ENCODE measurements around the gene PRKCE.

PRKCE gene

DNA sequence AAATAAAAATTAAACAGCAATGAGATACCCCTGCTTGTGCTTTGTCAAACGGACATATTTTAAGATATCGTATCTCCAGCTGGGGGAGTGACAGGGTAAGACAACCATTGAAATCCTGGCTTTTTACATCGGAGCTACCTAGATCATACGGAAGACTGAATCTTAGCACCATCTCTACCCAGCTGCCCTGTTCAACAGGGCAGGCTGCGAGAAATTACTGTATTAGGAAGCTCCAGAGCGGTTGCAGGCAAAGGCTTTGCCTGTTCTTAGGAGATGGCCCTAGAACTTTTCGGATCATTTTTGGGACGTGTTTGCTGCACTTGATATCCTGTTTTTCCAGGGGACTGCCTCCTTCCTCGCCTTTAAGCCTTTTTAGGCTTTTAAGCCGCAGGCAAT is 2.0 kb upstream of the PRKCE start:
- peak overlapping the region; percentile 44 for H3K4me2 ChIP-seq (ENCODE audit: low read length)
- H3K27ac ChIP-seq (ENCODE audit: low read depth, low read length), result no peak overlapping the region
- no peak overlapping the region for H4K5ac ChIP-seq (ENCODE audit: low read length)
- H3K9ac ChIP-seq (ENCODE audit: low read length), result peak overlapping the region; percentile 31
- no peak overlapping the region for H2BK5ac ChIP-seq (ENCODE audit: low read length)
- H4K8ac ChIP-seq (ENCODE audit: low read depth, low read length), result no peak overlapping the region
- H3K4me3 ChIP-seq (ENCODE audit: low read length), result no peak overlapping the region
- no CpG with 5 or more reads among the region's 10 CpGs for WGBS (ENCODE audit: extremely low coverage, insufficient coverage, low lambda C conversion rate)
- H3K79me1 ChIP-seq (ENCODE audit: low read length), result no peaks in the 10 kb centered on the region
- H3K27me3 ChIP-seq (ENCODE audit: insufficient read depth, low read length, poor library complexity), result peaks cover 25% of the 10 kb centered on the region
- H3K4me1 ChIP-seq (ENCODE audit: control insufficient read depth, low read depth, low read length), result peaks cover 4% of the 10 kb centered on the region
- H2AK5ac ChIP-seq (ENCODE audit: low read length), result no peak overlapping the region
- no peak overlapping the region for H3K18ac ChIP-seq (ENCODE audit: low read length)
- no peak overlapping the region for H2BK15ac ChIP-seq (replicated peaks; ENCODE audit: low read depth)
- no peak overlapping the region for H3K56ac ChIP-seq (ENCODE audit: low read length)
- H2BK120ac ChIP-seq (ENCODE audit: low read depth, low read length), result no peak overlapping the region
- H3K23ac ChIP-seq (ENCODE audit: low read length), result no peak overlapping the region
- peak; percentile 17 for DNase-seq
- no peaks in the 10 kb centered on the region for H3K79me2 ChIP-seq (ENCODE audit: control insufficient read depth, insufficient read depth, low read length)
- H3K4ac ChIP-seq (ENCODE audit: low read depth, low read length), result no peak overlapping the region
- no peaks in the 10 kb centered on the region for H3K36me3 ChIP-seq (ENCODE audit: control insufficient read depth, insufficient read depth, low read length)

DNA sequence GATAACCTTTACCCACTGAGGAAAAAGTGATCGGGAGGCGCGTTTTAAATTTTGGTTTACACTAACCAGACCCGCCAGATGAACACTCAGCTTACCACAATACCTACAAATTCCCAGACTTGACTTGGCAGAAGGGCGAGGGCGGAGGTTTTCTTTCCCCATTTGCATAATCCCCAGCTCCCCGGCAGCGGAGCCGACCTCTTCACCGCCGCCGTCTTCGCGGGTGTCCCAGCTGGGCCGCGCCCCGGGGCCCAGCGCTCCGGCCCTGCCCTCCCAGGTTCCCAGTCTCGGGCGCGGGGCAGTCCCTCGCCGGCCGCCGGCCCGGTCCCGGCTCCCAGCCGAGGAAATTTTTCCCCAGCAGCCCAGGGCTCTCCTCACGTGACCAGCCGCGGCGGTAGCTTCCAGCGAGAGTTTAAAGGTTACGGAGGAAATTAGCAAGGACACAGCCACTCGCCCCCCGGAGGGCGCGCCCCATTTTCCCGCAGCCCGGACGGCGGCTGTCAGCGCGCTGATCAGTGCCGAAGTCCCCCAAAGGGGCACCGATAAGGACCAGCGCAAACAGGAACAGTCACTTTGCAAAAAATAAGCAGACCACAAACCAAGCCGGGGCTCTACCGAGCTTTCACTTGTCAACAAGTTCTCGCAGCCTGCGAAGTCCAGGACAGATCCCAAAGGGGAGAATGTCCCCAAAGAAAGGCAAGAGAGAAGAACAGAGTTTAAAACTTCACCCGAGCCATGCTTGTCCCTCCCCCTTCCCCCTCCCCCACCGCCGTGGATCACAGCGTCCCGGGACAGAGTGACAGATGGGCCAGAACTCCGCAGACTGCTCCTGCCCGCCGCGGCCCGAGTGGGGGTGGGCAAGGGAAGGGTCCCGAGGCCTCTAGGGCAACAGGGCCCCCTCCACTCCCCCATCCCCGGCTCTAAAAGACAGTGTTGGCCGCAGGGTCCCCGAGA is 1.3 kb upstream of the PRKCE start:
- WGBS (ENCODE audit: extremely low coverage, insufficient coverage, low lambda C conversion rate), result no CpG with 5 or more reads among the region's 66 CpGs
- H3K27me3 ChIP-seq (ENCODE audit: insufficient read depth, low read length, poor library complexity), result peaks cover 25% of the 10 kb centered on the region

DNA sequence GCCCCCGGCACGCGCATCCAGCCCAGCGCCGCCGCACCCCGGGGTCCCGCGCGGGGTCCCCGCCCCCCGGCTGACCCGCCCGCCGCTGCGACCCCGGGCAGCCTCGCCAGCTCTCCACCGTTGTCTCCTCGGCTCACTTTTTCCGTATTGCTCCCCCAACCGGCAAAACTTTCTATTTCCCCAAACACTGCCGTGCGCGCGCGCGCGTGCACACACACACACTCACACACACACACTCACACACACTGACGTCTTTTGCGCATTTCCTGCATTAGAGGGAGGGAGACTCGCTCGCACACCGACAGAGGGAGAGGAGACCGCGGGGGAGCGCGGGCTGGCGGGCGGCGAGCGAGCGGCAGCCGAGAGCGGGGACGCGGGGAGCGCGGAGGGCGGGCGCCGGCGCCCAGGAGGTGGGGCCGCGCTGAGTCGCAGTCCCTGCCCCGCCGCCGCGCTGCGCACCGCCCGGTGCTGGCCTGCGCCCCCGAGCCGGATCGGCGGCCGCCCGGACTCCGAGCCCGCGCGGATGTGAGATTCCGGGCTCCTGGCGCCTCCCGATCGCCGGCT is 542 bp upstream of the PRKCE start:
- no peak overlapping the region for H3K4ac ChIP-seq (ENCODE audit: low read depth, low read length)
- no peak overlapping the region for H4K8ac ChIP-seq (ENCODE audit: low read depth, low read length)
- no CpG with 5 or more reads among the region's 79 CpGs for WGBS (ENCODE audit: extremely low coverage, insufficient coverage, low lambda C conversion rate)
- no peak overlapping the region for H4K5ac ChIP-seq (ENCODE audit: low read length)
- peaks cover 4% of the 10 kb centered on the region for H3K4me1 ChIP-seq (ENCODE audit: control insufficient read depth, low read depth, low read length)
- H3K18ac ChIP-seq (ENCODE audit: low read length), result no peak overlapping the region
- no peaks in the 10 kb centered on the region for H3K36me3 ChIP-seq (ENCODE audit: control insufficient read depth, insufficient read depth, low read length)
- no peak overlapping the region for H2BK15ac ChIP-seq (replicated peaks; ENCODE audit: low read depth)
- H3K9ac ChIP-seq (ENCODE audit: low read length), result peak overlapping the region; percentile 83
- H3K56ac ChIP-seq (ENCODE audit: low read length), result peak overlapping the region; percentile 82
- no peak overlapping the region for H2AK5ac ChIP-seq (ENCODE audit: low read length)
- peaks cover 25% of the 10 kb centered on the region for H3K27me3 ChIP-seq (ENCODE audit: insufficient read depth, low read length, poor library complexity)
- no peak overlapping the region for H3K27ac ChIP-seq (ENCODE audit: low read depth, low read length)
- H3K79me2 ChIP-seq (ENCODE audit: control insufficient read depth, insufficient read depth, low read length), result no peaks in the 10 kb centered on the region
- no peak overlapping the region for H2BK5ac ChIP-seq (ENCODE audit: low read length)
- H3K23ac ChIP-seq (ENCODE audit: low read length), result no peak overlapping the region
- peak overlapping the region; percentile 44 for H3K4me2 ChIP-seq (ENCODE audit: low read length)
- no peak overlapping the region for H2BK120ac ChIP-seq (ENCODE audit: low read depth, low read length)
- no peaks in the 10 kb centered on the region for H3K79me1 ChIP-seq (ENCODE audit: low read length)
- DNase-seq, result peak; percentile 91
- H3K4me3 ChIP-seq (ENCODE audit: low read length), result peak overlapping the region; percentile 70

More for the DNA sequence above, 1.3 kb upstream of the PRKCE start:
- Histone ChIP-seq H3K79me2 (ENCODE audit: control insufficient read depth, insufficient read depth, low read length) (no peaks in the 10 kb centered on the region), H3K36me3 (ENCODE audit: control insufficient read depth, insufficient read depth, low read length) (no peaks in the 10 kb centered on the region), H3K4me3 (ENCODE audit: low read length) (peak overlapping the region; percentile 45), H2AK5ac (ENCODE audit: low read length) (no peak overlapping the region), H3K27ac (ENCODE audit: low read depth, low read length) (no peak overlapping the region), H3K18ac (ENCODE audit: low read length) (no peak overlapping the region), H3K79me1 (ENCODE audit: low read length) (no peaks in the 10 kb centered on the region), H4K8ac (ENCODE audit: low read depth, low read length) (no peak overlapping the region), H3K4me1 (ENCODE audit: control insufficient read depth, low read depth, low read length) (peaks cover 4% of the 10 kb centered on the region), H4K5ac (ENCODE audit: low read length) (no peak overlapping the region), H3K56ac (ENCODE audit: low read length) (peak overlapping the region; percentile 71), H3K4me2 (ENCODE audit: low read length) (peak overlapping the region; percentile 44), H3K4ac (ENCODE audit: low read depth, low read length) (no peak overlapping the region), H2BK15ac (replicated peaks; ENCODE audit: low read depth) (no peak overlapping the region), H3K9ac (ENCODE audit: low read length) (peak overlapping the region; percentile 56), H3K23ac (ENCODE audit: low read length) (no peak overlapping the region), H2BK120ac (ENCODE audit: low read depth, low read length) (no peak overlapping the region), H2BK5ac (ENCODE audit: low read length) (no peak overlapping the region)
- DNase-seq, result peak; percentile 58

DNA sequence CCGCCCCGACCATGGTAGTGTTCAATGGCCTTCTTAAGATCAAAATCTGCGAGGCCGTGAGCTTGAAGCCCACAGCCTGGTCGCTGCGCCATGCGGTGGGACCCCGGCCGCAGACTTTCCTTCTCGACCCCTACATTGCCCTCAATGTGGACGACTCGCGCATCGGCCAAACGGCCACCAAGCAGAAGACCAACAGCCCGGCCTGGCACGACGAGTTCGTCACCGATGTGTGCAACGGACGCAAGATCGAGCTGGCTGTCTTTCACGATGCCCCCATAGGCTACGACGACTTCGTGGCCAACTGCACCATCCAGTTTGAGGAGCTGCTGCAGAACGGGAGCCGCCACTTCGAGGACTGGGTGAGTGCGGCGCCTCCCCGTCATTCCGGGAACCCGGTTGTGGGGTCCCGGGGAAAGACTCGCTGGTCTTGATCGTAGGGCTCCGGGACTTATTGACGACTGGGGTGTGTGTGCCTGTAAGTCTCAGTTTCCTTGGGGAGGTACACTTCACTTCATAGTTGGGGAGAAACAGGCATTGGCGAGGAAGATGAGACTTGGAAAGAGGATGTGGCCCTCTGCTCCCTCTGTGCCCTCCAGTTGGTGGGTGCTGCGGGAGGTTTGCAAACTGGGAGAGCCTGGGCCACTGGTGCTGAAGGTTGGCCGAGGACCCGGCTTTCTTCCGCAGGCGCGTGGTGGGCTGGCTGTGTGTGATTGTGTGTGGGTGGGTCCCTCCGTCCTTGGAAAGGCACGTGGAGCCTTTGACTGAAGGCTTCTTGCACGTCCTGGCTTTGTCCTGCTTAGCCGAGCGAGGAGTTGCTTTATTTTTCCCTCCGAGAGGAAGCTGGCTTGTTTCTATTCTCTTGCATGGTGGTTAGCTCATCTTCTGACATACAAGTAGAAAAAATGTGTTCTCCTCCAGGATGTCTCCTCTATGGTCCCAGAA is 886 bp downstream of the PRKCE start:
- Histone ChIP-seq H3K79me2 (ENCODE audit: control insufficient read depth, insufficient read depth, low read length) (no peaks in the 10 kb centered on the region), H3K27ac (ENCODE audit: low read depth, low read length) (no peak overlapping the region), H3K36me3 (ENCODE audit: control insufficient read depth, insufficient read depth, low read length) (no peaks in the 10 kb centered on the region), H2BK120ac (ENCODE audit: low read depth, low read length) (no peak overlapping the region), H3K23ac (ENCODE audit: low read length) (peak overlapping the region; percentile 97), H3K4me3 (ENCODE audit: low read length) (peak overlapping the region; percentile 19), H3K27me3 (ENCODE audit: insufficient read depth, low read length, poor library complexity) (peaks cover 24% of the 10 kb centered on the region), H4K8ac (ENCODE audit: low read depth, low read length) (no peak overlapping the region), H2AK5ac (ENCODE audit: low read length) (no peak overlapping the region), H3K4me2 (ENCODE audit: low read length) (peak overlapping the region; percentile 66), H2BK15ac (replicated peaks; ENCODE audit: low read depth) (no peak overlapping the region), H3K18ac (ENCODE audit: low read length) (no peak overlapping the region), H3K56ac (ENCODE audit: low read length) (peak overlapping the region; percentile 49), H3K79me1 (ENCODE audit: low read length) (no peaks in the 10 kb centered on the region), H3K9ac (ENCODE audit: low read length) (peak overlapping the region; percentile 46), H3K4me1 (ENCODE audit: control insufficient read depth, low read depth, low read length) (peaks cover 4% of the 10 kb centered on the region), H4K5ac (ENCODE audit: low read length) (no peak overlapping the region), H3K4ac (ENCODE audit: low read depth, low read length) (no peak overlapping the region), H2BK5ac (ENCODE audit: low read length) (no peak overlapping the region)
- DNase-seq, result peak; percentile 35
- no CpG with 5 or more reads among the region's 53 CpGs for WGBS (ENCODE audit: extremely low coverage, insufficient coverage, low lambda C conversion rate)

DNA sequence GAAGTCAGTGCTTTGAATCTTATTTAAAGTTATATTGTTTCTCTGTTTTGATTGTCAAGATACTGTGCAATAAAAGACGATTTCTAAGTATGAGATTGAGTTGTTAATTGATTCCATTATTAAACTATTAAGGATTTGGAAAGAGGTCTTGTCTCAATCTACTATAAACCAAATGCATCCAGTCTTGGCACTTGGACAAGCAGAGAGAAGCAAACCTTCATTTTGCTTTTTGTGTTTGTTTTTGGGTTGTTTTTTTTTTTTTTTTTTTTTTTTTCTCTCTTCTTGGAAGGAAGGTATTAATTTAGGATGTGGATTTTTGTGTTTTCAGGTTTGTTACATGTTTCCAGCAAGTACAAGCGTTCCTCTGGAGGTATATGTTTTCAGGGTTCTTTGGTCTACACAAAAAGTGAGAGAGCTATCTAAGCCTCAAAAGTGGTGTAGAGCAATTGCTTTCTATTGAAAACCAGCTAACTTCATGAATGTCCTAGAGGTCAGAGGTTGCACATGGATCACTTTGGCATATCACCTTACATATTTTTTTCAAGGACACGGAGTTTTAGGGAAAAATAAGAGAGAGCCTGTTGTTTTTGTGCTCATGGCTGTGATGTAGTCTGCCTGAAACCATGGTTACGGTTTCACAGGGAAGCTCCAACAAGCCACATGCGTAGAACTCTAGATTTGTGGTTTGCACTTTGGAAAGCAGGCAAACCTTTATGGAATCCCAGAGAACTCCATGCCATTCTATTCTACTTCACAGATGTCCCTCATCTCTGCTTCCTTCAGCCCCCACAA is 1.8 kb downstream of the PRKCE start:
- H3K36me3 ChIP-seq (ENCODE audit: control insufficient read depth, insufficient read depth, low read length), result no peaks in the 10 kb centered on the region
- WGBS (ENCODE audit: extremely low coverage, insufficient coverage, low lambda C conversion rate), result no CpG with 5 or more reads among the region's 5 CpGs

More for the DNA sequence above, 1.8 kb downstream of the PRKCE start:
- Histone ChIP-seq H4K5ac (ENCODE audit: low read length) (no peak overlapping the region), H4K8ac (ENCODE audit: low read depth, low read length) (no peak overlapping the region), H2BK15ac (replicated peaks; ENCODE audit: low read depth) (no peak overlapping the region), H3K79me1 (ENCODE audit: low read length) (no peaks in the 10 kb centered on the region), H3K27ac (ENCODE audit: low read depth, low read length) (no peak overlapping the region), H3K4me2 (ENCODE audit: low read length) (no peak overlapping the region), H3K18ac (ENCODE audit: low read length) (no peak overlapping the region), H2BK5ac (ENCODE audit: low read length) (no peak overlapping the region), H3K9ac (ENCODE audit: low read length) (no peak overlapping the region), H3K4me1 (ENCODE audit: control insufficient read depth, low read depth, low read length) (peaks cover 4% of the 10 kb centered on the region), H3K23ac (ENCODE audit: low read length) (no peak overlapping the region), H3K79me2 (ENCODE audit: control insufficient read depth, insufficient read depth, low read length) (no peaks in the 10 kb centered on the region), H3K4me3 (ENCODE audit: low read length) (no peak overlapping the region), H3K27me3 (ENCODE audit: insufficient read depth, low read length, poor library complexity) (peaks cover 21% of the 10 kb centered on the region), H2AK5ac (ENCODE audit: low read length) (no peak overlapping the region), H2BK120ac (ENCODE audit: low read depth, low read length) (no peak overlapping the region), H3K56ac (ENCODE audit: low read length) (no peak overlapping the region), H3K4ac (ENCODE audit: low read depth, low read length) (no peak overlapping the region)
- DNase-seq, result no peak
